GM12872 (cell line): ENCODE measurements around the gene PRKD2.

Experiments used
- TF ChIP-seq, protein P1 (sequence below): IDR thresholded peaks from 3 replicates; pipeline ENCODE4 v1.5.1; 2011; ENCODE audit warnings: low read depth, mild to moderate bottlenecking, low read length, moderate library complexity; ENCODE audit not compliant: insufficient read depth

PRKD2 gene

DNA sequence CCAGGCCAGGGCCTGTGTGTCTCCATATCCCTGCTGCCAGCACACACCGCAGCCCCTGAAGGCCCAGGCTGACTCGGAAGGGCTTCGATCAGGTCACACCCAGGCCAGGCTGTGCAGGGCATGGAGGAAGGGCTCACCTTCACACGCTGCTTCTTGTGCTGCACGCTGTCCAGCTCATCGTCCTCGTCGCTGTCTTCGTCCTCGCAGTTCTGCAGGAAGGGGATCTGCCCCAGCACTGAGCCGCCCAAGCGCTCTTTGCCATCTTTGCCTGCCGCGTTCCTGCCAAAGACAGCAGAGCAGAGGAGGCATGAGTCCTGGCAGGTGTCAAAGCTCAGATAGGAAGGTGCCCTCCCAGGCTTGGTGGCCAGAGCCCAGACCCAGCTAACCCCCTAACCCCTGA is 13.7 kb upstream of the PRKD2 start:
- TF ChIP-seq, protein P1, sequence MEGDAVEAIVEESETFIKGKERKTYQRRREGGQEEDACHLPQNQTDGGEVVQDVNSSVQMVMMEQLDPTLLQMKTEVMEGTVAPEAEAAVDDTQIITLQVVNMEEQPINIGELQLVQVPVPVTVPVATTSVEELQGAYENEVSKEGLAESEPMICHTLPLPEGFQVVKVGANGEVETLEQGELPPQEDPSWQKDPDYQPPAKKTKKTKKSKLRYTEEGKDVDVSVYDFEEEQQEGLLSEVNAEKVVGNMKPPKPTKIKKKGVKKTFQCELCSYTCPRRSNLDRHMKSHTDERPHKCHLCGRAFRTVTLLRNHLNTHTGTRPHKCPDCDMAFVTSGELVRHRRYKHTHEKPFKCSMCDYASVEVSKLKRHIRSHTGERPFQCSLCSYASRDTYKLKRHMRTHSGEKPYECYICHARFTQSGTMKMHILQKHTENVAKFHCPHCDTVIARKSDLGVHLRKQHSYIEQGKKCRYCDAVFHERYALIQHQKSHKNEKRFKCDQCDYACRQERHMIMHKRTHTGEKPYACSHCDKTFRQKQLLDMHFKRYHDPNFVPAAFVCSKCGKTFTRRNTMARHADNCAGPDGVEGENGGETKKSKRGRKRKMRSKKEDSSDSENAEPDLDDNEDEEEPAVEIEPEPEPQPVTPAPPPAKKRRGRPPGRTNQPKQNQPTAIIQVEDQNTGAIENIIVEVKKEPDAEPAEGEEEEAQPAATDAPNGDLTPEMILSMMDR = no peak

DNA sequence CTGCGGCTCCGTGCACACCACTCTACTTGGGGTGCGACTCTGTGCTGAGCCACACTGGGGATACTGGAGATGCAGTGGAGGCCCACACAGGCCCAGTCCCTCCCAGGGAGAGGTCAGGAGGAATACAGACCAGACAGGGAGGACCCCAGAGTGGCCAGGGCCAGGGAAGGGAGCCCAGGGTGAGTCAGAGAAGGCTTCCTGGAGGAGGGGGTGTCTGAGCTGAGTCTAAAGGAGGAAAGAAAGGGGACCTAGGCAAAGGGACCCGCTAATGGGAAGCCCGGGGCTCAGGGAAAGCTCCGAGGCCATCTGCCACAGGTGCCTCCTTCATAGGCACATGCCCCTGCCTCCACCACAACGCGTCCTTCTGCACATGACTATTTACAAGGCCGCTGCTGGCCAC is 13.3 kb upstream of the PRKD2 start:
- TF ChIP-seq, protein P1 = no peak

DNA sequence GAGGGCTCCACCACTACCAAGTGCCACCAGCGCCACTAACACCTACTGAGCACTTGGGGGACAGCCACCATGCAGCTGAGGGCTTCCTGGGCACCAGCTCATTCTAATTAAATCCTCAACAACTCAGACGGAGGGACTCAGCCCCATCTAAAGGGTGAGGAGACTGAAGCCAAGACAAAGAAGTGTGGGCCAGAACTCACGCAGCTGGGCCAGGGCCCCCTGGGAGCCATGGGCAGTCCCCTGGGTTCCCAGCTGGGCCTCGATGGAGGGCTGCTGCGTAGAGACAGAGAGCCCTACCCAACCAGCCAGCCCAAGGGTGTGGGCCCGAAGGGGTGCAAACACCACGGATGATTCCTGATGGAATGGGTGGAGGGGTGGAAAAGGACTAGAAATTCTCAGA is 12.8 kb upstream of the PRKD2 start:
- TF ChIP-seq, protein P1 = no peak

DNA sequence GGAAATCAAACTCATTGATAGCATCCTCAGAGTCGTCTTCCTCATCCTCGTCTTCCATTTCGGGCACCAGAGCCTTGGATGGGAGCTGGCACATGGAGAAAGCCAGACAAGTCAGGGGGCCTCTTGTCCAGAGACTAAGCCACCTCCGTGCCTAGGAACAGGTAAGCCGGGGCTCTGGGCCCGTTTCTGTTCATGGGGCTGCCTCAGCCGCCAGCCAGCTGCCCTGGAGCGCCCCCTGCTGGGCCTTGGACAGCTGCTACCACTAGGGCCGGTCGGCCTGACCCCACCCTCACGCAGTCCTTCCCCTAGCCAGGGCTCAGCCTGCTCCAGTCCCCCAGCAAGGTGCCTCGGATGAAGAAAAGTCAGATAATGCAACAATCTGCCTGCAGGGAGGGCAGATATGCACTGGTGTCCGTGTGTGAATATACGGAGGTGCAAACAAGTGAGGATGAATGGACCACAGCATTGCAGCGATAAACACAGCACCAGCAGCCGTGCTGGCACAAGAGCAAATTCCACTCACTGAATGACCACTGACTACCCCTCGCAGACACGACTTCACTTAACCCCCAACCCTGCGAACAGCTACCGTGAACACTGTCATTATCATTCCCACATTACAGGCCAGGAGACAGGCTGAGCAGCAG is 11.9 kb upstream of the PRKD2 start:
- TF ChIP-seq, protein P1 = peak; percentile 97

DNA sequence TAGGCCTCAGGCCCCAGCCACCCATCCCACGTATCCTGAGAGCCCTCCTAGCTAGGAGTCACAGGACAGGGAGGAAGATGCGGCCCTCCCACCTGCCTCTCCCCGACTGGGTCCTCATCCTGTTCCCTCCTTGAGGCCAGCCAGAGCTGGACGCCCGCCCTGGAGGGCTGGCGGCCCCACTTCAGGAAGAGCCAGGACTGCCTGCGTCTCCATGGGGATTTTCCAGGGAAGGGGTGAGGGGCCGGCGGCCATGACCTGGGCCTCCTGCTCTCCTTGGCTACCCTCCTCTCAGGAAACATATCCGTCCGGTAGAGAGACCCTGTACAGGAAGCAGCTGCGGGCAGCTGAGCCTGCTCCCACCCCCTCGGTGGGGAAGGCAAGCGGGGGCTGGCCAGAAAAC is 11.3 kb upstream of the PRKD2 start:
- TF ChIP-seq, protein P1 = no peak

DNA sequence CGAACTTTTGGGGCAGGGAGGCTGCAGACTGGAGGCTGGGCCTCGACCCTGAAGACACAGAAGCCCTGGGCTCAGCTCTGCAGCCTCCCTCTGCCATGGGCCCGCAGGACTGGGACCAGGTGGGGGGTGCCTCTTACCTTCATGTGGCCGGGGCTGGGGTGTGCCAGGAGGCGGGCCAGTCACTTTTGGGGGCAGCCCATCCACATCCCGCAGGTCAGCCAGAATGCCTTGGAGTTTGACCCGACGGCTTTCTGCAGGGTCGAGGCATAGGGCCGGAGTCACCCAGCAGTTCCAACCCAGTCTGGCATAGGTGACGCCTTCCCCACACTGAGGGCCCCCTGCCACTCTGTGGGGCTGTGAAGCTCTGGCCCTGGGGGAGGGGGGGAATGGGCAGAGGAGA is 10.8 kb upstream of the PRKD2 start:
- TF ChIP-seq, protein P1 = no peak

DNA sequence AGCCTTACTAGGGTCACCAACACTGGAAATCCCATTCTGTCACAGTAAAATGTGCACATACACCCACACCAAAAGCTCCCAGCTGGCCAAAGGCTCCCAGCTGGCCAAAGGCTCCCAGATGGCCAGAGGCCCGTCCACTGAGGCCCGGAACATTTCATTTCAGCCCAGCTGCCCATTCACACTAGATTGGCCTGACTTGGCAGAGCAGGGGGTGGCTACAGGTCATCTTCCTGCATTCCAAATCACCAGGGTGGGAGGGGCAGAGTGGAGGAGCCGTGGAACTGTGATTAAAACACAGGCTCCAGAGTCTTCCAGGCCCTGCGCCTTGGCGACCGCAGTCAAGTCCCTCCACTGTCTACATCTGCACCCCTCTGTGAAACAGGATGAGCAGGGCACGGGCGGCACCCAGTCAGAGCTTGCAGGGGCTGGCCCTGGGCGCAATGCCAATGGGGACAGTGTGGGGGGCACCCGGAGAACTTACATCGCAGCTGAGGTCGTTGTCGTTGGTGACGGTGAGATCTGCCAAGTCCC is 10.1 kb upstream of the PRKD2 start:
- TF ChIP-seq, protein P1 = no peak
